Gastroesophageal sphincter (tissue), 3 donors: ENCODE results near the gene NNMT.

Experiments used
- CTCF ChIP-seq, 4 experiments: fragments of 200-600 bp in 2 of 4; fragments of 450-650 bp in 2 of 4; sonication (generic) in 1 of 4; IDR thresholded peaks; one replicate each; pipeline ENCODE4 v1.5.1; 2017 to 2019; ENCODE audit warnings: antibody characterized with exemption in 4 of 4, mild to moderate bottlenecking in 2 of 4, moderate library complexity in 2 of 4
- EP300 ChIP-seq: sonication (generic); formaldehyde crosslinking; IDR thresholded peaks from one replicate; pipeline ENCODE4 v1.6.1; 2017; ENCODE audit warnings: antibody characterized with exemption, mild to moderate bottlenecking
- POLR2A ChIP-seq, 2 donors: fragments of 450-650 bp; IDR thresholded peaks; one replicate each; pipeline ENCODE4 v1.6.1; 2017; ENCODE audit warnings: antibody characterized with exemption in 2 of 2, mild to moderate bottlenecking in 2 of 2, moderate library complexity in 1 of 2
- POLR2AphosphoS5 ChIP-seq: sonication (generic); formaldehyde crosslinking; IDR thresholded peaks from one replicate; pipeline ENCODE4 v1.6.1; 2017; ENCODE audit warnings: antibody characterized with exemption

- TF ChIP-seq CTCF (IDR thresholded peaks at IDR 0.05): no peak
- TF ChIP-seq POLR2AphosphoS5: no peak
- TF ChIP-seq POLR2A (IDR thresholded peaks at IDR 0.05): no peak
- TF ChIP-seq EP300: no peak
Measured at GRCh38 chr11:114326776-114327175, 30.6 kb downstream of the NNMT start.
